Measurements from ENCODE around the gene NRG4.
"Not testable (repeated sequence)": the region's sequence is repeated elsewhere in the genome, so short reads cannot be mapped to it uniquely, and the experiment has no call there.

The NRG4 gene, protein sequence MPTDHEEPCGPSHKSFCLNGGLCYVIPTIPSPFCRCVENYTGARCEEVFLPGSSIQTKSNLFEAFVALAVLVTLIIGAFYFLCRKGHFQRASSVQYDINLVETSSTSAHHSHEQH

GRCh38 chr15:76011627-76012551 lies at the start of gene NRG4:
NRG4 (minus strand) TSS chr15:76012424; CDS start chr15:76011230, 1,194 bp downstream.
- DNase-seq, result no peak

GRCh38 chr15:76061700-76062099 lies 49.5 kb upstream of the NRG4 start:
- no peak for DNase-seq

- DNase-seq, result no peak
These were observed 48.1 kb upstream of the NRG4 start for GRCh38 chr15:76060118-76060989.

GRCh38 chr15:76059320-76060117 lies 47.3 kb upstream of the NRG4 start, which contains the start of gene TMEM266:
TMEM266 (plus strand) TSS chr15:76059985; CDS start chr15:76134264, 74,279 bp downstream.
- peak; percentile 55 for DNase-seq

DNA sequence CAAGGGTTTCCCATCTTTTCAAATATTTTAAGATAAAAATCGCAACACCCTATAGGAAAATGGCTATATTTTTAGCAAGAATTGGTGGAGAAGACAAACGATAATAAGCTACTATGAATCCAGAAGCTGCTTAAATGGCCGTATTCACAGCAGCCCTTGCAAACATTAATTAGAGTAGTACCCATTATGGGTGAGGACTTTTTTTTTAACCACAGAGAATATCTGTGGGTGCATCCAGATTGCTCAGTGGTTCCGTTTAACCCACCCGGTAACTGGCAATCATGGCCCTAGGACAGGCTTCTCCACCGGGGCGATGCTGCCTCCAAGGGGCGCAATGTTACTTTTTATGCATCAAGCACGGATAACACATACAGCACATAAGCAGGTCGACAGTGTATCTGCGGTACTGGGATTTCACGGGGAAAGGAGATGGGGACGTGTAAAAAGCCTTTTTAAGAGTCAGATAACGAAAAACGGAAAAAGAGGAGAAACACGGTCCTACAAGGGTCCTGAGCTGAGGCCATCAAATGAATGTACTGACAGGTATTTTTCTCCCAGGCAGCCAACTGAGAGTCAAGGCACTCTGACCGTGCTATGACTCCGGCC lies 46.6 kb upstream of the NRG4 start:
- DNase-seq, result no peak

- no peak for DNase-seq
These were observed 45.2 kb upstream of the NRG4 start for GRCh38 chr15:76057332-76058000.

DNA sequence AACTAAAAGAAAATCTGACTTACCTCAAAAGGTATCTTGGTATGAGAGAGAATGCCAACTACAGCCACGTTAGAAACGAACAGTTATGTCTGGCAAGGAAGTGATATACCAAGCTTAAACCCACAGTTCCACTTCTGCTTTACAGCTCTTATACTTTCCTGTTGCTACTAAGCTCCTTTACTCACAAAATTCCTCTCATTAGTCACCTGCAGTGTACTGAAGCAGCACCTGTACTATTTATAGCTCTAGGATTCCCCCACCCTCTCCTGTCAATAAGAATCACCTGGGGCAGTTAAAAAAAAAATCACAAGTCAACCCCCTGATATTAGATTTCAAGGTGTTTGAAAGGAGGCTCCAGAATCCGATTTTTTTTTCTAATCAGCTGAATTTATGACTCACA lies 44.7 kb upstream of the NRG4 start:
- no peak for DNase-seq

DNA sequence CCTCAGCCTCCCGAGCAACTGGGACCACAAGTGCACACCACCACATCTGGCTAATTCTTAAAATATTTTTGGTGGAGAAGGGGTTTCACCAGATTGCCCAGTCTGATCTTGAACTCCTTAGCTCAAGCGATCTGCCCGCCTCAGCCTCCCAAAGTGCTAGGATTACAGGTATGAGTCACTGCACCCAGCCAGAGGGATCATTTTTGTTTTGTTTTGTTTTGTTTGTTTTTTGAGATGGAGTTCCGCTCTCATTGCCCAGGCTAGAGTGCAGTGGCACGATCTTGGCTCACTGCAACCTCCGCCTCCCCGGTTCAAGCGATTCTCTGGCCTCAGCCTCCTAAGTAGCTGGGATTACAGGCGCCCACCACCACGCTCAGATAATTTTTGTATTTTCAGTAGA lies 42.0 kb upstream of the NRG4 start:
- DNase-seq, result not testable (repeated sequence)

- DNase-seq, result no peak
These were observed 26.3 kb upstream of the NRG4 start for GRCh38 chr15:76038512-76038911.

- no peak for DNase-seq
These were observed 23.4 kb upstream of the NRG4 start for GRCh38 chr15:76035593-76035992.

DNA sequence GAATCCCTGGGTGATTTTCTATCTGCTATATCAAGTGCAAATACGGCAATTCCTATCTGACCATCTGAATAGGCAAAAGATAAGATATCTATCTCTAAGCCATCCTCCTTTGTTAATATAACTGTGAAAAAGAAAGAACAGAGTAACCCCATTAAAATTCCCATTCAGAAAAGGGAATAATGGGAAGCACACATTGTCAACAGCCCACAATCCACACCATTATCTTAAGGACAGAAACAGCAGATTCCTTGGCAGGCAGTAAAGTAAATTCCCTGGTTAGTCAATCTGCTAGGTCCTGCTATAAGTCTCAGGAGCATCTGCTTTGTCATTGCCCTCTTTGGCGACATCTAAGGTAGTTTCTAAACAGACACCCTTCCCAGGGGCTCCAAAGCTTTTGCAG lies 21.9 kb upstream of the NRG4 start:
- no peak for DNase-seq

GRCh38 chr15:76033438-76033837 lies 21.2 kb upstream of the NRG4 start:
- DNase-seq, result no peak

GRCh38 chr15:76032046-76032445 lies 19.8 kb upstream of the NRG4 start:
- no peak for DNase-seq

DNA sequence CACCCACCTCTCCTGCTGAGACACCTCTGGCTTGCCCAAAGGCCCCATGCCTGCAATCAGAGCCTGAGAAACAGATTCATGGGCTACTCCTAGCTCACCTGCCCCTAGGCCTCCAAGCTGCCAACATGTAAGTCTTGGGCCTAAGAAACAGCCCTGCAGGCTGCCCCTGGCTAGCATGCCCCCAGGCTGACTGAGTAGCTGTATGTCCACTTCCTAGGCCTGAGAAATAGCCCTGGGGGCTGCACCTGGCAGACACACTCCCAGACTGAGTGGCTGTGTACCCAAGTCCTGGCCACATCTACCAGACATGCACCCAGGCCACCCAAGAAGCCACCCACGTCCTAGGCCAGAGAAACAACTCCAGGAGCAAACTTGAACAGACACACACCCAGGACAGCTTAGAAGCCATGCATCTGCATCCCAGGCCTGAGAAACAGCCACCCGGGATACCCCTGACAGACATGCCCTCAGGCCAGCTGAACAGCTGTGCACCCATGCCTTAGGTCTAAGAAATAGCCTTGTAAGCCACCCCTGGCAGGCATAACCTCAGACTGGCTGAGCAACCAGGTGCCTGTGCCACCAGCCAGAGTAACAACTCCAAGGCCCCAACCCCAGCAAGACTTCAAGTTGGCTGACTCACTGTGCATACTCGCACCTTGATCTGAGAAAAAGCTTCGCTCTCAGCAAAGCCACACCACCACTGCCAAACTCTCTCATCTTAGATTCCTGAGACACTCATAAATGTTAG lies 12.0 kb upstream of the NRG4 start:
- no peak for DNase-seq

DNA sequence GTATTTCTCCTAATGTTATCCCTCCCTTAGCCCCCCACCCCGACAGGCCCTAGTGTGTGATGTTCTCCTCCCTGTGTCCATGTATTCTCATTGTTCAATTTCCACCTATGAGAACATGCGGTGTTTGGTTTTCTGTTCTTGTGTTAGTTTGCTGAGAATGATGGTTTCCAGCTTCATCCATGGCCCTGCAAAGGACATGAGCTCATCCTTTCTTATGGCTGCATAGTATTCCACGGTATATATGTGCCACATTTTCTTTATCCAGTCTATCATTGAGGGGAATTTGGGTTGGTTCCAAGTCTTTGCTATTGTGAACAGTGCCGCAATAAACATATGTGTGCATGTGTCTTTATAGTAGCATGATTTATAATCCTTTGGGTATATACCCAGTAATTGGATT lies 1.2 kb upstream of the NRG4 start:
- not testable (repeated sequence) for DNase-seq

GRCh38 chr15:76010613-76011012 lies 1.6 kb downstream of the NRG4 start:
- no peak for DNase-seq

GRCh38 chr15:76006136-76006778 lies 6.0 kb downstream of the NRG4 start:
- DNase-seq, result no peak

DNA sequence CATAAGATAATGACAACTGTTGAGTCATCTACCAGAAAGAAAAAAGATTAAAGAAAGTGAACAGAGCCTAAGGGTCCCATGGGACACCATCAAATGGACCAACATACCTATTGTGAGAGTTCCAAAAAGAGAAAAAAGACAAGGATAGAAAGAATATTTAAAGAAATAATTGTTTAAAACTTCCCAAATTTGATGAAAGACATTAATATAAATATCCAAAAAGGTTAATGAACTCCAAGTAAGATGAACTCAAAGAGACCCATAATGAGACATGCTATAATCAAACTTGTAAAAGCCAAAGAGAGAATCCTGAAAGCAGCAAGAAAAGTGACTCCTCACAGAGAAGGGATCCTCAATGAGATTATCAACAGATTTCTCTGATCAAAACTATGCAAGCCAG lies 8.9 kb downstream of the NRG4 start:
- DNase-seq, result no peak

DNA sequence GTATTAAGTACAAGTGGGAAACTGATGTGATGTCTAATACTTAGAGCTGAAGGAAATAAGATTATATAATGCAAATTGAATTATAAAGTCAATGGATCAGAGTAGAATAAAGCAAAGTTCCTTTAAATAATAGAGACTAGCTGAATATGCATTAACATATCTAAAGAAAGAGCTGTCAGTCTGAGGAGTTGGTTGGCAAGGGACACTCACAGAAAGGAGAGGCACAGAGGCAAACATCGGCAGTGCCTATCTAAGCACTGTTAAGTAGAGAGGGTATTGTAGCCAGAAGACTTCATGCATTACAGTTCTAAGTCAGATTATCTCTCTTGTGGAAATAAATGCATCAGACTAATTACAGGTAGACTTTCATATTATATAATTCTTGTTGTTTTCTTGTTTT lies 16.6 kb downstream of the NRG4 start:
- no peak for DNase-seq

GRCh38 chr15:75994220-75994619 lies 18.0 kb downstream of the NRG4 start:
- DNase-seq, result no peak

Measured in femur (tissue), 1 donor.